TTC549 (cell line): ENCODE data around the gene HSD11B1.

Source experiments
- FAIRE-seq: peaks from 2 replicates; lab custom pipeline; 2012; peaks lifted over from hg19 to GRCh38; lab: Jason Lieb, UNC

The HSD11B1 gene

GRCh38 chr1:209704584-209704983 is at the start of gene HSD11B1:
Gene HSD11B1 (plus strand): TSS chr1:209704846. CDS start chr1:209704943, 97 bp downstream.
- no peak for FAIRE-seq

- FAIRE-seq = no peak
Measured at GRCh38 chr1:209655411-209656231, 49.0 kb upstream of the HSD11B1 start.

- no peak for FAIRE-seq
Measured at GRCh38 chr1:209657140-209657879, 47.3 kb upstream of the HSD11B1 start.

- no peak for FAIRE-seq
Measured at GRCh38 chr1:209657918-209658317, 46.7 kb upstream of the HSD11B1 start.

GRCh38 chr1:209659909-209660308 is 44.7 kb upstream of the HSD11B1 start:
- FAIRE-seq = no peak

DNA sequence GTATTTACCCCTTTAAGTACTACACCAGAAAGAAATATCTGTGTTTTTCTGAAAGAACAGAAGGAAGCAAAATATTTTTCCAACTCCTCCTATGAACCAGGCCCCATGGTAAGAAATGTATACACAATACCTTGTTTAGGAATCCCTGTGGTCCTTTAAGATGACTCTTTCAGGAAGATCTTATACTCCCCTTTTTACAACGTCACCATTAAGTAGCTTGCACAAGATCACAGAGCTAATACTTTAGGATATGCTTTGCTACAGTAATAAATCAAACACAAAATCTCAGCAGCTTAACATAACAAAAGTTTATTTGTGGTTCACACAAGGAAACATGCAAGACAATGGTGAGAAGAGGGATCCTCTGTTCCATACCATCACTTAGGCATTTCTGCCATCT is 43.6 kb upstream of the HSD11B1 start:
- no peak for FAIRE-seq

DNA sequence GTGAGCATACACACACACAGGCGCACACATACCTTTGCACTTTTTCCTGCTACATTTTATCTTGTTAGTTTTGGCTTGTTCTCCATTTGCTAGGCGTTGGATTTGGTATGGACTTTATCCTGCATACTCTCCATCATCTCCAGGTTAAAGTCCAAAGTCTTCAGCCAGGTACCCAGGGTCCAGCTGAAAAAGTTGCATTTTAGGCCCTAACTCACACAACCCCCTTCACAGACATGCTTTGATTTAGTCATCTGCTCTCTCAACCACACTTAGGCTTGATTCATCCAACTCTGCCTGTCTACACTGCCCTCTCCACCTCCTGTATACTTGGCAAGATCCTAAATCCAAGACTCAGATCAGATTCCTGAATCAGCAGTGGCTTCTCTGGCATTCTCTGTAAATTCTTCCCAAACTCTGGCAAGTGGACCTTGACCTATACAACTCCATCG is 41.7 kb upstream of the HSD11B1 start:
- FAIRE-seq = no peak

- FAIRE-seq = no peak
Measured at GRCh38 chr1:209667103-209667502, 37.5 kb upstream of the HSD11B1 start.

- FAIRE-seq = no peak
Measured at GRCh38 chr1:209667708-209668107, 36.9 kb upstream of the HSD11B1 start.

GRCh38 chr1:209670441-209671082 is 34.1 kb upstream of the HSD11B1 start:
- no peak for FAIRE-seq

GRCh38 chr1:209672705-209673630 is 31.7 kb upstream of the HSD11B1 start:
- FAIRE-seq = no peak

DNA sequence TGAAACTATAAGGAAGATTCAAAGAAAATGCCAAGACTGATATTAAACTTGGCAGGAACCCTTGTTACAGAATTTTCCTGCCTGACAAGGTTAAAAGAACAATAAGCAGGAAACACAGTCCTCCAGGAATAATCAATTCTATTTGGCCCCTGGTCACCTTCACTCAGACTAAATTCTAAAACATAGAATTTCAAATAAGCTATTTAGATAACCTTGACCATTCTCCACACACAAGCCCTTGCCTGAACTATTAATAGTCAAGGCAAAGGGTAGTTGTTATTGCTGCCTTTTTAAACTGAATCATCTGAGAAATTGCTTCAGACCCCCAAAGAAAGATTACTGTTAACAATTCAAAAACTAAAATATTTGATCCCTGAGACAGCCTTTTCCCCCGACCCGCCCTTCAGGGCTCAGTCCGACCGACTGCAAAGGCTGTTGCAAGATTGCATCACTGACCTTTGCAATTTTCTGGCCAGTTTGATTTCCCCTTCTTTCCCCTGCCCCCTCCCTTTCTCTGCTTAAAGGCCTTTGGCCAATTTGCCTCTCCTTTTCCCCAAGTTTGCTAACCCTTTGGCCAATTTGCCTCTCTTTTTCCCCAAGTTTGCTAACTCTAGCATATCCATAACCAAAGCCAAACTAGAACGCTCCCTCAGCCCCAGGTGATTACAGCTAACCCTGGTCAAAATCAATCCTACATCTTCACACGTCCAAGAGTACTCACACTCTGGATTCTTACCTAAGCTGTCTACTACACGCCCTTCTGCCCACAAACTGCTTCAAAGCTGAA is 30.8 kb upstream of the HSD11B1 start:
- no peak for FAIRE-seq

- FAIRE-seq = no peak
Measured at GRCh38 chr1:209674957-209675564, 29.6 kb upstream of the HSD11B1 start, which contains the start of gene G0S2. Gene G0S2 (plus strand): TSS chr1:209675412. CDS start chr1:209675685, 273 bp downstream.

- FAIRE-seq = no peak
Measured at GRCh38 chr1:209675565-209676154, 29.0 kb upstream of the HSD11B1 start.

GRCh38 chr1:209678981-209679539 is 25.6 kb upstream of the HSD11B1 start:
- no peak for FAIRE-seq

DNA sequence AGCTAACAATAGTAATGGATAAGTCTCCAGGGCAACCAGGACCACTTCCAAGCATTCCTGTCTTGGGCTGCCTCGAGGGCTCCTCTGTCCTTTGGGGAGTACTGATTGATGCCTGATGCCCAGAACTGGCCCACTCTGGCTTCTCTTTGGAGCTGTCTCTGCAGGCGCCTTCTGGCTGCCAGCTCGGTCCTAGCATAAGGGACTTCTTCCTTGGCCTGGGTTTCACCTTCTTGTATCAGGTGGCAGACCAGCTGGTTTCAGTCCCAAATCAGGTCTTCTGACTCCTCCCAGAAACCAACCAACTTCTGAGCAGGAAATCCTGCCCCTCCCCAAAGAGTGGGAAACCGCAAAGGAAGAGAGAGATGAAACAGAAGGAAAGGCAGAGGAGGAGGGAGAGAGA is 18.8 kb upstream of the HSD11B1 start:
- FAIRE-seq = no peak

- no peak for FAIRE-seq
Measured at GRCh38 chr1:209686322-209686721, 18.3 kb upstream of the HSD11B1 start.

- FAIRE-seq = no peak
Measured at GRCh38 chr1:209688746-209689234, 15.9 kb upstream of the HSD11B1 start.

DNA sequence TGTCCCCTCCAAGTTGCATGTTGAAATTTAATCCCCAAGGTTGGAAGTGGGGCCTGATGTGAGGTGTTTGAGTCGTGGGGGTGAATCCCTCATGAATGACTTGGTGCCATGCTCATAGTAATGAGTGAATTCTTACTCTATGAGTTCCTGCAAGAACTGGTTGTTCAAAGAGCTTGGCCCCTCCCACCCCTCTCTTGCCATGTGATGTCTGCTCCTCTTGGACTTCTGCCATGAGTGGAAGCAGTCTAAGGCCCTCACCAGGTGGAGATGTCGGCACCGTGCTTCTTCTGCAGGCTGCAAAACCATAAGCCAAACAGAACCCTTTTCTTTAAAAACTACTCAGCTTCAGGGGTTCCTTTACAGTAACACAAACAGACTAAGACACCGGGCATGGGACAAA is 15.2 kb upstream of the HSD11B1 start:
- FAIRE-seq = no peak

- no peak for FAIRE-seq
Measured at GRCh38 chr1:209691237-209691636, 13.4 kb upstream of the HSD11B1 start.
